Measurements from ENCODE around the gene KSR2. TPM values are rescaled to one million over a fixed set of nuclear protein-coding genes. Genes with fewer than 3 reads are reported as not detected.

The KSR2 gene
- total RNA-seq, 4 donors from 2014 or later: under 0.01 to 0.06 (median 0.03) TPM

DNA sequence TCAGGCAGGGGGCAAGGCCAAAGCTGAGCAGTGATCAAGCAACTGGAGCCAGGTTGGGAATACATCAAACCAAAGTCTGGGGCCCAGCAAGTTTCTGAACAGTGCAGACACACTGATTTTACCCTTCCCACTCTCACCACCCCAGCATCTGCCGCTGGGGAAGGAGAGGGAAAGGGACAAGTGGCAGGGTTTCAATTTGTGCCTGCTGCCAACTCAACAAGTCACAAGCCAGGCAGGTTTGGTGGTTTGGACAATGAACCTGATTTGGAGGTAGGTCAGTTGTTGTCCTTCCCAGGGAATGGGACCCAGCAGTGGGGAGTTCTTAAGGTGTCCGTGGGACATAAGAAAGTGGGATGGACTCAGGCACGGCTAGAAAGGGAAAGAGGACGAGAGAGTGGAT is 455.4 kb downstream of the KSR2 start:
- no peak for DNase-seq (ENCODE audit: extremely low spot score)
- H3K4me3 ChIP-seq: no peak overlapping the region
- H3K4me1 ChIP-seq: peaks cover 0 to 6% (median 6%) of the 10 kb centered on the region in 4 donors
- no peaks in the 10 kb centered on the region for H3K27me3 ChIP-seq
- H3K36me3 ChIP-seq: no peaks in the 10 kb centered on the region
- H3K9me3 ChIP-seq: no peaks in the 10 kb centered on the region
- 82% methylated on average over 4 of the region's 4 CpGs for WGBS
- intact Hi-C loops (cut with DNase I): no loop called here
- TF ChIP-seq EP300 (IDR thresholded peaks at IDR 0.05) (no peak), POLR2A (IDR thresholded peaks at IDR 0.05; ENCODE audit: low read depth) (no peak), POLR2AphosphoS5 (IDR thresholded peaks at IDR 0.05) (no peak)
- TF ChIP-seq, protein P1, sequence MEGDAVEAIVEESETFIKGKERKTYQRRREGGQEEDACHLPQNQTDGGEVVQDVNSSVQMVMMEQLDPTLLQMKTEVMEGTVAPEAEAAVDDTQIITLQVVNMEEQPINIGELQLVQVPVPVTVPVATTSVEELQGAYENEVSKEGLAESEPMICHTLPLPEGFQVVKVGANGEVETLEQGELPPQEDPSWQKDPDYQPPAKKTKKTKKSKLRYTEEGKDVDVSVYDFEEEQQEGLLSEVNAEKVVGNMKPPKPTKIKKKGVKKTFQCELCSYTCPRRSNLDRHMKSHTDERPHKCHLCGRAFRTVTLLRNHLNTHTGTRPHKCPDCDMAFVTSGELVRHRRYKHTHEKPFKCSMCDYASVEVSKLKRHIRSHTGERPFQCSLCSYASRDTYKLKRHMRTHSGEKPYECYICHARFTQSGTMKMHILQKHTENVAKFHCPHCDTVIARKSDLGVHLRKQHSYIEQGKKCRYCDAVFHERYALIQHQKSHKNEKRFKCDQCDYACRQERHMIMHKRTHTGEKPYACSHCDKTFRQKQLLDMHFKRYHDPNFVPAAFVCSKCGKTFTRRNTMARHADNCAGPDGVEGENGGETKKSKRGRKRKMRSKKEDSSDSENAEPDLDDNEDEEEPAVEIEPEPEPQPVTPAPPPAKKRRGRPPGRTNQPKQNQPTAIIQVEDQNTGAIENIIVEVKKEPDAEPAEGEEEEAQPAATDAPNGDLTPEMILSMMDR (IDR thresholded peaks at IDR 0.05): no peak
- H3K27ac ChIP-seq (replicated peaks in 1 of 4): no peak overlapping the region

DNA sequence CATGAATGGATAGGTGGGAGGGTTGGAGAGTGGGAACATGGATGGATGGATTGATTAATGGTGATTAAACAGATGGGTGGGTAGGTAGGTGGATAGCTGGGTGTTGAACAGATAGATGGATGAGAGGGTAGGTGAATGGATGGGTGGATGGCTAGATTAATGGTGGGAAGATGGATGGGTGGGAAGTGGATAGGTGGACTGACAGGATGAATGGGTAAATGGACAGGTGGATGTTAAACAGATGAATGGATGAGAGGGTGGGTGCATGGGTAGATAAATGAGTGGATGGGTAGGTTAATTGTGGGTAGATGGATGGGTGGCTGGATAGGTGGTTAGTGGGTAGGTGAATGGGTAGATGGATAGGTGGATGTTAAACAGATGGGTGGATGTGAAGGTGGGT is 460.3 kb downstream of the KSR2 start:
- no peak for DNase-seq (ENCODE audit: extremely low spot score)
- Histone ChIP-seq H3K4me3 (no peak overlapping the region), H3K27ac (replicated peaks in 1 of 4) (no peak overlapping the region), H3K36me3 (no peaks in the 10 kb centered on the region), H3K4me1 (peaks cover 0 to under 1% (median 0%) of the 10 kb centered on the region in 4 donors), H3K9me3 (no peaks in the 10 kb centered on the region), H3K27me3 (no peaks in the 10 kb centered on the region)
- intact Hi-C loops (cut with DNase I): no loop called here
- TF ChIP-seq, protein P1 (IDR thresholded peaks at IDR 0.05): no peak
- TF ChIP-seq POLR2AphosphoS5 (IDR thresholded peaks at IDR 0.05) (no peak), POLR2A (IDR thresholded peaks at IDR 0.05; ENCODE audit: low read depth) (no peak), EP300 (IDR thresholded peaks at IDR 0.05) (no peak)

DNA sequence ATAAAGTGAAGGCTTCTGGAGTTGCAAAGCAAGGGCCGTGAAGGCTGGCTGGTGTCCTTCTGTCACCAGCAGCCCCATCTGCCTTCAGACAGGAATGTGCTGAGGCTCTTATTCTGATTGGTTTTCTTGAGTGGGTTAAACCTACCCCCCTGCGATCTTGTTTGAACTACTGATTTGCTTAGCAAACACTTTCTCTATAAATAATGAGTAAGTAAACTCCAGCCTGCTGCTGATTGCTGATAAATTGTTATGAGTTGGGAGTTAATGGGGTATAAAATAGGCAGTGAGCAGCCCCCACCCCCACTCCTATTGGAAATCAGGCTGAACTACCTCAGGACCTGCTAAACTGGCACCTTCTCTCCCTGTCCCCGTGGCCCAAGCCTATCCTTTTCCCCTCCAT is 461.2 kb downstream of the KSR2 start:
- WGBS: 42% methylated on average over 3 of the region's 3 CpGs
- intact Hi-C loops (cut with DNase I): no loop called here
- no peaks in the 10 kb centered on the region for H3K27me3 ChIP-seq
- no peak overlapping the region for H3K4me3 ChIP-seq
- no peaks in the 10 kb centered on the region for H3K9me3 ChIP-seq
- TF ChIP-seq POLR2A (IDR thresholded peaks at IDR 0.05; ENCODE audit: low read depth): no peak
- TF ChIP-seq, protein P1 (IDR thresholded peaks at IDR 0.05): no peak
- no peak for TF ChIP-seq POLR2AphosphoS5 (IDR thresholded peaks at IDR 0.05)
- no peak for TF ChIP-seq EP300 (IDR thresholded peaks at IDR 0.05)
- H3K27ac ChIP-seq (replicated peaks in 1 of 4): no peak overlapping the region
- no peaks in the 10 kb centered on the region for H3K4me1 ChIP-seq
- H3K36me3 ChIP-seq: no peaks in the 10 kb centered on the region
- no peak for DNase-seq (ENCODE audit: extremely low spot score)

DNA sequence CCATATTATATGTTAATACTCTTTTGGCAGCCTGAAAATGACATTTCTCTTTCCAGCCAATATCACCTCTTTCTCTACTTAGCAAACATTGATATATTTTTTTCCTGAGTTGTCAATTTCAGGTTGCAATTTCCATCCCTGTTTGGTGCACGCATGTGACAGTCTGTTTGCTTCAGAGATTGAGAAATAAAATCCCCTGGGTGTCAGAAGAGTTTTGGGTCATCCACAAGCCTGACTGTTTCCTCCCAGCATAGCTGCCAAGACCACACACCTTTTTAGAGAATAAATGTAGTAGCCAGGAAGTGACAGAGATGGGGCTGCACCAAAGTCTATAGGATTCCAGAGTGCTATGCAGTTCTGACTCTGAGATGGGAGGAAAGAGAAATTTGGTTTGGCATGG is 462.5 kb downstream of the KSR2 start:
- Histone ChIP-seq H3K36me3 (no peaks in the 10 kb centered on the region), H3K27me3 (no peaks in the 10 kb centered on the region), H3K4me1 (peaks cover 0 to 6% (median 0%) of the 10 kb centered on the region in 4 donors), H3K9me3 (no peaks in the 10 kb centered on the region), H3K4me3 (no peak overlapping the region), H3K27ac (replicated peaks in 1 of 4) (no peak overlapping the region)
- no peak for TF ChIP-seq POLR2A (IDR thresholded peaks at IDR 0.05; ENCODE audit: low read depth)
- TF ChIP-seq, protein P1 (IDR thresholded peaks at IDR 0.05): no peak
- TF ChIP-seq EP300 (IDR thresholded peaks at IDR 0.05): no peak
- no peak for TF ChIP-seq POLR2AphosphoS5 (IDR thresholded peaks at IDR 0.05)
- WGBS: 39% methylated on average over 1 of the region's 1 CpG
- intact Hi-C loops (cut with DNase I): no loop called here
- DNase-seq (ENCODE audit: extremely low spot score): no peak

DNA sequence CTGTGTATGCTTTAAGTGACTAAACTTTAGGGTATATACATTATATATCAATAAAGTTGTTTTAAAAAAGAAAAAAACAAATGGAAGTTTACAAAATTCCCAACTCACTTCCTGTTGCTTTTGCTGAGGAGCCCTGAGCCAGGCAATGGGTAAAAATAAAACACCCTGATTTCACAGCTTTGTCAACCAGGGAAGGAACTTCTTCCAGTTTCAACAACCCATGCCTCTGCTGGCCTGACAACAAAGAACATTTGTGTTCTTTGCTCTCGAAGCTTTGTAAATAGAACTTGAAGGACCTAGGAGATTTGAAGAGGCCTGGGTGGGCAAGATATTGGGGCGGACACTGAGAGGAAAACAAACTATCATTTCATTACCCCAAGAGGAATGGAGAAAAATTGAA is 466.2 kb downstream of the KSR2 start:
- 59% methylated on average over 2 of the region's 2 CpGs for WGBS
- intact Hi-C loops (cut with DNase I): no loop called here
- no peak for TF ChIP-seq EP300 (IDR thresholded peaks at IDR 0.05)
- TF ChIP-seq POLR2AphosphoS5 (IDR thresholded peaks at IDR 0.05): no peak
- peaks cover 0 to 6% (median 0%) of the 10 kb centered on the region in 4 donors for H3K4me1 ChIP-seq
- no peaks in the 10 kb centered on the region for H3K9me3 ChIP-seq
- H3K36me3 ChIP-seq: no peaks in the 10 kb centered on the region
- H3K4me3 ChIP-seq: no peak overlapping the region
- DNase-seq (ENCODE audit: extremely low spot score): no peak
- H3K27ac ChIP-seq (replicated peaks in 1 of 4): no peak overlapping the region
- H3K27me3 ChIP-seq: no peaks in the 10 kb centered on the region
